Loucy (cell line): ENCODE results near the gene STXBP6.

Experiments
- CTCF ChIP-seq: fragments of 200-600 bp; sonication (generic); conservative IDR thresholded peaks from 2 replicates; pipeline ENCODE4 v1.5.1; 2014; ENCODE audit warnings: mild to moderate bottlenecking, antibody characterized with exemption, low read length
- EZH2phosphoT487 ChIP-seq: fragments of 200-600 bp; IDR thresholded peaks from 2 replicates; pipeline ENCODE4 v1.6.1; 2018; ENCODE audit warnings: antibody characterized with exemption, mild to moderate bottlenecking, moderate library complexity, borderline replicate concordance

- no peak for TF ChIP-seq CTCF
- TF ChIP-seq EZH2phosphoT487, result no peak
Measured at GRCh38 chr14:24794644-24795305, 255.2 kb downstream of the STXBP6 start.
